ENCODE measurements around the gene FBXW7.

DNA sequence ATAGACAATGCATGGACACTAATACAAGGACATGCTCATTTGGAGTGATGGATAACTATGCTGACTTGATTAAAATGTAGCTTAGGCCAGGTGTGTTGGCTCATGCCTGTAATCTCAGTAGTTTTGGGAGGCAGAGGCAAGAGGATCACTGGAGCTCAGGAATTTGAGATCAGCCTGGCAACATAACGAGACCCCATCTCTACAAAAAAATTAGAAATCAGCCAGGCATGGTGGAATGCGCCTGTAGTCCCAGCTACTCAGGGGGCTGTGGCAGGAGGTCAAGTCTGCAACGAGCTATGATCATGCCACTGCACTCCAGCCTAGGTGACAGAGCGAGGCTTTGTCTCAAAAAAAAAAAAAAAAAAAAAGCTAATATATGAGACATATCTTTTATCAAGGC lies 196.3 kb downstream of the FBXW7 start:
- TF ChIP-seq, protein P1, sequence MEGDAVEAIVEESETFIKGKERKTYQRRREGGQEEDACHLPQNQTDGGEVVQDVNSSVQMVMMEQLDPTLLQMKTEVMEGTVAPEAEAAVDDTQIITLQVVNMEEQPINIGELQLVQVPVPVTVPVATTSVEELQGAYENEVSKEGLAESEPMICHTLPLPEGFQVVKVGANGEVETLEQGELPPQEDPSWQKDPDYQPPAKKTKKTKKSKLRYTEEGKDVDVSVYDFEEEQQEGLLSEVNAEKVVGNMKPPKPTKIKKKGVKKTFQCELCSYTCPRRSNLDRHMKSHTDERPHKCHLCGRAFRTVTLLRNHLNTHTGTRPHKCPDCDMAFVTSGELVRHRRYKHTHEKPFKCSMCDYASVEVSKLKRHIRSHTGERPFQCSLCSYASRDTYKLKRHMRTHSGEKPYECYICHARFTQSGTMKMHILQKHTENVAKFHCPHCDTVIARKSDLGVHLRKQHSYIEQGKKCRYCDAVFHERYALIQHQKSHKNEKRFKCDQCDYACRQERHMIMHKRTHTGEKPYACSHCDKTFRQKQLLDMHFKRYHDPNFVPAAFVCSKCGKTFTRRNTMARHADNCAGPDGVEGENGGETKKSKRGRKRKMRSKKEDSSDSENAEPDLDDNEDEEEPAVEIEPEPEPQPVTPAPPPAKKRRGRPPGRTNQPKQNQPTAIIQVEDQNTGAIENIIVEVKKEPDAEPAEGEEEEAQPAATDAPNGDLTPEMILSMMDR (IDR thresholded peaks at IDR 0.05): no peak
- TF ChIP-seq POLR2A (IDR thresholded peaks at IDR 0.05; ENCODE audit: low read depth): no peak
- no peak for TF ChIP-seq POLR2AphosphoS5 (IDR thresholded peaks at IDR 0.05)
- no peak for TF ChIP-seq EP300 (IDR thresholded peaks at IDR 0.05)
